ENCODE measurements around the gene PLD2.

Gene PLD2, protein sequence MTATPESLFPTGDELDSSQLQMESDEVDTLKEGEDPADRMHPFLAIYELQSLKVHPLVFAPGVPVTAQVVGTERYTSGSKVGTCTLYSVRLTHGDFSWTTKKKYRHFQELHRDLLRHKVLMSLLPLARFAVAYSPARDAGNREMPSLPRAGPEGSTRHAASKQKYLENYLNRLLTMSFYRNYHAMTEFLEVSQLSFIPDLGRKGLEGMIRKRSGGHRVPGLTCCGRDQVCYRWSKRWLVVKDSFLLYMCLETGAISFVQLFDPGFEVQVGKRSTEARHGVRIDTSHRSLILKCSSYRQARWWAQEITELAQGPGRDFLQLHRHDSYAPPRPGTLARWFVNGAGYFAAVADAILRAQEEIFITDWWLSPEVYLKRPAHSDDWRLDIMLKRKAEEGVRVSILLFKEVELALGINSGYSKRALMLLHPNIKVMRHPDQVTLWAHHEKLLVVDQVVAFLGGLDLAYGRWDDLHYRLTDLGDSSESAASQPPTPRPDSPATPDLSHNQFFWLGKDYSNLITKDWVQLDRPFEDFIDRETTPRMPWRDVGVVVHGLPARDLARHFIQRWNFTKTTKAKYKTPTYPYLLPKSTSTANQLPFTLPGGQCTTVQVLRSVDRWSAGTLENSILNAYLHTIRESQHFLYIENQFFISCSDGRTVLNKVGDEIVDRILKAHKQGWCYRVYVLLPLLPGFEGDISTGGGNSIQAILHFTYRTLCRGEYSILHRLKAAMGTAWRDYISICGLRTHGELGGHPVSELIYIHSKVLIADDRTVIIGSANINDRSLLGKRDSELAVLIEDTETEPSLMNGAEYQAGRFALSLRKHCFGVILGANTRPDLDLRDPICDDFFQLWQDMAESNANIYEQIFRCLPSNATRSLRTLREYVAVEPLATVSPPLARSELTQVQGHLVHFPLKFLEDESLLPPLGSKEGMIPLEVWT

DNA sequence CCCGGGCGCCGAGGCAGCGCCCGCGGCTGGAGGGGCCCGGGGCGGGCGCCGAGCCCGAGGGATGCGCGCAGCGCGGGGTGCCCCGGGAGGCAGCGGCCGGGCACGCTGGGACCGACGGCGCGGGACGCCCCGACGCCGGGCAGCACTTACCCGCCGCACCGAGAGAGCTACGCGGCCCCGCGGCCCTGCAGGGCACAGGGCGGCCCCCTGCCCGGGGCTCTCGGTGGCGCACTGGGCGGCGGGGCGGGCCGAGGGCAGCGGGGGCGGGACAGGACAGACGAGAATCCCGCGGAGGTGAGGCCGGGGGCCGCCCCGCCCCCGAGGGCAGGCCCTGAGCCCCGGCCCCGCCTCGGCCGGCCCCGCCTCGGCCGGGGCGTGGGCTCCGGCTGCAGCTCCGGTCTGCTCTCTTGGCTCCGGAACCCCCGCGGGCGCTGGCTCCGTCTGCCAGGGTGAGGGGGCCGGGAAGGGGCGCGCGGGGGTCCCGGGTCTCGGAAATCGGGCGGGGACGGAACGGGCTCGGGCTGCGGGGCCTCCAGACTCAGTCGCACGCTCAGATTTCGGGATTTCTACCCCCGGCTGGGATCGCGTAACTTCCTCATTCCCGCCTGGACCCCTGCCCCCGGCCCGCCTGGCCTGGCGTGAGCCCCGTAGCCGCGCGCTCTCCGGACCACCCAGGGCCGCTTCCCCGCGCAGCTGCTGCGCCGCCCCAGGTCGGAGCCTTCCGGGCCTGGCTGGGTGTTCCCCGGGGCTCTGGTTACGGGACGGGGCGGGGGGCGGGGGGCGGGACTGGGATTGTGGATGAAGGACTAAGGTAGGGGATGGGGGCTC, at the start of gene PLD2:
TSS of gene PLD2 (plus strand) at position 376 of the 828 bp plus-strand sequence. CDS start 621 bp downstream, outside the sequence.
- DNase-seq = peak; percentile 45

DNA sequence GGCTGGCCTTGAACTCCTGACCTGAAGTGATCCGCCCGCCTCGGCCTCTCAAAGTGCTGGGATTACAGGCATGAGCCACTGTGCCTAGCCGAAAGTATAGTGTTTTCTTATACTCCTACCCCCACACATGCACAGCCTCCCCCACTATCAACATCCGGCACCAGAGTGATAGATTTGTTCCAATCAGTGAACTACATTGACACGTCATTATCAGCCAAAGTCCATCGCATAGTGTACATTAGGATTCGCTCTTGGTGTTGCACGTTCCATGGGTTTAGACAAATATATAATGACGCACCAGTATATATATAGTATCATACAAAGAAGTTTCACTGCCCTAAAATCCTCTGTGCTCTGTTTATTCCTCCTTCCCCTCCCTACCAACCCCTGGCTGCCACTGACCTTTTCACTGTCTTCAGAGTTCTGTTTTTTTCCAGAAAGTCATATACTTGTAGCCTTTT, 47.1 kb upstream of the PLD2 start:
- DNase-seq = no peak

DNA sequence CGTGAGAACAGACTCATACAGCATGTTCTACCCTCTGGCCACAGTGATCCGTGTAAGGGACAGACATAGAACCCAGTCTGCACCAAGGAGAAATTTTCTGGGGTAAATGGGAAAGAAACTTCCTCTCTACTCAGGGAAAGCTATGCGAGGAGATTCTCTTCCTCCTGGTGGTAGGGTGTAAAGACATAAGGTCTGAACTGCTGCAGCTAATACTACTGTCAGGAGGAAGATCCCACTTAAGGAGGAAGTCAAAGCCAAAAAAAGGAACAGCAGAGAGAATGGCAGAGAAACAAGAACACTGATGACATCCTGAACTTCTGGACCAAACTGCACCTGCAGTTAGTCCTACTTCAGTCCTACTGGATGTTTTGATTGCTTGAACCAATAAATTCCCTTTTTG, 42.4 kb upstream of the PLD2 start:
- DNase-seq = no peak

DNA sequence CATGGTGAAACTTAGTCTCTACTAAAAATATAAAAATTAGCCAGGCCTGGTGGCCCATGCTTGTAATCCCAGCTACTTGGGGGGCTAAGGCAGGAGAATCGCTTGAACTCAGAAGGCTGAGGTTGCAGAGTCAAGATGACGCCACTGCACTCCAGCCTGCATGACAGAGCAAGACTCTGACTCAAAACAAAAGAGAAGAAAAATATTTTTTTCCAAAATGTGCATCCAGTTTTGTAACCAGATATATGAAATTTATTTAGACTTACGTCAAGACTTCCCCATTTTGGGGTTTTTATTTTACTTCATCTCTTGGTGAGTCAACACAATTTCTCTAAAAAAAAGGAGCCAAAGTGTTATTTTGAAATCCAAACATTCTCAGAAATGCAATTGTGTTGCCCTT, 40.8 kb upstream of the PLD2 start:
- no peak for DNase-seq

DNA sequence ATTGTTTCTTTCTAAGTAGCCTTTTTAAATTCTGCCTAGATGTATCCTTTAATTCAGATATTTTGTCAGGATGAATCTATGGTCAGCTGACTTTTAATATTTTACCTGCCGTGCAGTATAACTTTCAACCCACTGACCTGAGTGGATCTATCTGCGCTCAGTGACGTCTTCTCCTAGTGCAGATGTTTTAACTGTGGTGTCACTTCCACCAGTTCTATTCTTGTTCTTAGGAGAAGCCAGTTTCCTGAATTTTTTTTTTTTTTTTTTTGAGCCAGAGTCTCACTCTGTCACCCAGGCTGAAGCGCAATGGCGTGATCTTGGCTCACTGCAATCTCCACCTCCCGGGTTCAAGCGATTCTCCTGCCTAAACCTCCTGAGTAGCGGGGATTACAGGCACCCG, 40.2 kb upstream of the PLD2 start:
- no peak for DNase-seq

DNA sequence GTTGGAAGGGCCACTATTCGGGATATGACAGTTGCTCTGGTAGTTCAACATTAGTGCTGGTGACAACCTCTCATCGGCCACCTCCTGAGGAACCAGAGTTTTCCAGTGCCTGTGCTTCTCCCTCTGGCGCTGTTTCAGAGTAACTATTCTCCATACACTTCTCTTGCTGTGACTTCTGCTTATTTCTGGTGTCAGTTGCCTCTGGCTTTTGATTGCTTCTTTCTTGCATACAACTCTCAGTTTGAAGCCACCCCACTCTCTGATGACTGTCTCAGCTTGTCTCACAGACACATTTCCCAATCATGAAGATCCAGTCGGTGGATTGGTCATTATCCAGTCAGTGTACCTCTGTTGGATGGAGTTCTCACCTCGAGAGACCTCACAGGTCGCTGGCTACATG, 38.7 kb upstream of the PLD2 start:
- DNase-seq = no peak

DNA sequence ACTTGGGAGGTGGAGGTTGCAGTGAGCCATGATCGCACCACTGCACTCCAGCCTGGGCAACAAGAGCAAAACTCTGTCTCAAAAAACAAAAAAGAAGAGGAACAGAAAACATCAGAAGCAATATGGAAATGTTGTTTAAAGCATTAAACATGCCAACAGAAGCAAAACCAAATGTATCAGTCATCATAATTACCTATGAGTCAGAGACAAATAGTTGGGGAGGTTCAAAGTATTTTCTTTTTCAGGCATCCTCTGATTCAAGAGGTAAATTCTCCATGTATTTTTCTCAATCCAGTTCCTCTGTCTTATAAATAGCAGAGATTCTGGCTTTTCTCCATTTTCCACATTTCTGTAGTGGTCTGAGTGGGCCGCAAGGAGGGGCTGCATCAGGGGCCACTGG, 37.3 kb upstream of the PLD2 start:
- DNase-seq = no peak

DNA sequence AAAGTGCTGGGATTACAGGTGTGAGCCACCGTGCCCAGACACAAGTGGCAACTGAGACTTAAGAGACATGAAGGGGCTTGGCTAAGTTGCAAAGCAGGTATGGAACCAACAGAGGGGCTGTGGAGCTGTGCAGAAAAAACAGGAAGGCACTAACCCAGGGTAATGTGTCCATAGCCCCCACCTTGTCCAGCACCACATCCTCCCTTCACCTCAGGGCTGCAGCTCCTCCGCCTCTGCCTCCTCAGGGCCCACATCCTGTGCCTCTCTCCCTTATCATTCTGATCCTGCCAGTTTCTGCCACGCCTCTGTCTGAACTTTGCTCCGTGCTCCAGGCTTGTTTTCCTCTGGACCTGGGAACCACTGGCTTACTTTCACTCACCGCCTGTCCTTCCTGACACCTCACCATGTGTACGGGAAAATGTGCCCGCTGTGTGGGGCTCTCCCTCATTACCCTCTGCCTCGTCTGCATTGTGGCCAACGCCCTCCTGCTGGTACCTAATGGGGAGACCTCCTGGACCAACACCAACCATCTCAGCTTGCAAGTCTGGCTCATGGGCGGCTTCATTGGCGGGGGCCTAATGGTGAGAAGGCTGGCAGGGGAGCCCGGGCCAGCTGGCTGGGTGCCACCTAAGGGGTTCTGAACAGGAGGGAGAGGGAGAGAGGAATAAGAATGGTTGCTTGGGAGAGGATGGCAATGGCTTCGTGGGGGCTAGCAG, 35.3 kb upstream of the PLD2 start, which contains the start of gene TM4SF5:
TSS of gene TM4SF5 (plus strand) at position 368 of the 716 bp plus-strand sequence. CDS start at position 405, 37 bp downstream.
- no peak for DNase-seq

DNA sequence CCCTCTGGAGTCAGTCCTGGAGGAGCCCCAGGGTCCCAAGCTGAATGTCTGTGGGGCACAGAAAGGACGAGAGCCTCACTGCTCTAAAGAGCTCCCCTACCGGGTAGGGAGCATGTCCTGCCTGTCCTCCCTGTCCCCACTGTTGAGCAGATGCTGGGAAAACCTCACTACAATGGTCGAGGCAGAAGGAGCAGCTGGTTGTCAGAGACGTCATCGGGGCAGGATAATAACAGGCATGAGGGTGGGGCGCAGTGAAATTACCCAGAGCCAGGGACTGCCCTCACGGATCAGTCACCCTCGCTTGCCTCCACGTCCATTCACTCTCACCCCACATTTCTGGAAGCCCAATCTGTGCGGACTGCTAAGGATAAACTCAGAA, 34.7 kb upstream of the PLD2 start:
- no peak for DNase-seq

DNA sequence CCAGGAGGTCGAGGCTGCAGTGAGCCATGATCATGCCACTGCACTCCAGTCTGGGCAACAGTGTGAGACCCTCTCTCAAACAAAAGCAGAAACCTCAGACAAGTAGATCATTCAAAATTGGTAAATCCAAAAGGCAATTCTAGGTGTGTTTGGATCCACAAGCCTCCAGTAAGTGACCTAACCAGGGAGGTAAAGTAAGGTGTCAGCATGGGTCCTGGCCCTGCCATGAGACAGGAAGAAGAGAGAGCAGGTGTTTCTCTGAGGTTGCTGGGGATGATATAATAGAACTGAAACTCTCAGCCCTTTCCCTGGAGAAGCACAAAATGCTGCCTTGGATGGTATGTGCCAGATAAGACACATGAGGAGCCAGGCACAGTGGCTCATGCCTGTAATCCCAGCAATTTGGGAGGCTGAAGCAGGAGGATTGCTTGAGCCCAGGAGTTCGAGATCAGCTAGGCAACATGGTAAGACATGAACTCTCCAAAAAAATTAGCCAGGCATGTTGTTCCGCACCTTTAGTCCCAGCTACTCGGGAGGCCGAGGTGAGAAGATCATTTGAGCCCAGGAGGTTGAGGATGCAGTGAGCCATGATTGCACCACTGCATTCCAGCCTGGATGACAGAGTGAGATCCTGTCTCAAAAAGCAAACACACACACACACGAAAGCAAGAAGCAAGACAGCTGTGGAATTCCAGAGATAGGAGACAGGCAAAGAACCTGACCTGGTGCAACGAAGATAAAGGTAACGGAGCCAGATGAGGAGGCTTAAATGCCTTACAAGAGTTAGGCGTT, 28.8 kb upstream of the PLD2 start:
- DNase-seq = no peak

DNA sequence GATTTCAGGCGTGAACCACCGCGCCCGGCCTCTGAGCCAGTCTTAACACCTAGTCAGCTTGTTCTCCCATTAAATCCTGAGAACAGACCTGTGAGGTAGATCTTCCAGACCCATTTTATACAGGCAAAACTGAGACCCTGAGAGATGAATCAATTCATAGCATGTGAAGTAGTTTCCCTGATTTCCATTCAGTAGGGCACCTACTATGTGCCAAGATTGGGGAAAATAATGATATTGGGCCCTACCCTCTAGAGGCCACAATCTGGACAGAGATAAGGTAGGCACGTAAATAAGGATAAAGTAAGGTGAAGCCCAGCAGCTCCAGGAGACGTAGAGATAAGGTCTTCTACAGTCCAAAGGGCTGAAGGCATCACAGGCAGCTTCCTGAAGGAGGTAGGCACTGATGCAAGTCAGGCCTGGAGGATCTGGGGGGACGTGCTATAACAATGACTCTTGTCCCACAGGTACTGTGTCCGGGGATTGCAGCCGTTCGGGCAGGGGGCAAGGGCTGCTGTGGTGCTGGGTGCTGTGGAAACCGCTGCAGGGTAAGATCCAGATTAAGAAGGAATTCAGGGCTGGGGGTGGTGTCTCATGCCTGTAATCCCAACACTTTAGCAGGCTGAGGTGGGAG, 26.5 kb upstream of the PLD2 start:
- DNase-seq = no peak

DNA sequence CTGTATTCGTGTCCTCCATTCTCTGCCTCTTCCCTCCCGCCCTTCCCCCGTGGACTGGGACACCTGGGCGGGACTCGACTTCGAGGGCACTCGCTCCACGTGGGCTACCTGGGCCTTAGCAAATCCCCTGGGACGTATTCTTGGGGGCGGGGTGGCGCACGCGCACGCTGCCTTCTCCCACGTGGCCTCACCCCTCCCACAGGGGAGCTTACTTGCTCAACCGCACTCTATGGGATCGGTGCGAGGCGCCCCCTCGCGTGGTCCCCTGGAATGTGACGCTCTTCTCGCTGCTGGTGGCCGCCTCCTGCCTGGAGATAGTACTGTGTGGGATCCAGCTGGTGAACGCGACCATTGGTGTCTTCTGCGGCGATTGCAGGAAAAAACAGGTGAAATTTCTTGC, 24.3 kb upstream of the PLD2 start:
- DNase-seq = no peak

DNA sequence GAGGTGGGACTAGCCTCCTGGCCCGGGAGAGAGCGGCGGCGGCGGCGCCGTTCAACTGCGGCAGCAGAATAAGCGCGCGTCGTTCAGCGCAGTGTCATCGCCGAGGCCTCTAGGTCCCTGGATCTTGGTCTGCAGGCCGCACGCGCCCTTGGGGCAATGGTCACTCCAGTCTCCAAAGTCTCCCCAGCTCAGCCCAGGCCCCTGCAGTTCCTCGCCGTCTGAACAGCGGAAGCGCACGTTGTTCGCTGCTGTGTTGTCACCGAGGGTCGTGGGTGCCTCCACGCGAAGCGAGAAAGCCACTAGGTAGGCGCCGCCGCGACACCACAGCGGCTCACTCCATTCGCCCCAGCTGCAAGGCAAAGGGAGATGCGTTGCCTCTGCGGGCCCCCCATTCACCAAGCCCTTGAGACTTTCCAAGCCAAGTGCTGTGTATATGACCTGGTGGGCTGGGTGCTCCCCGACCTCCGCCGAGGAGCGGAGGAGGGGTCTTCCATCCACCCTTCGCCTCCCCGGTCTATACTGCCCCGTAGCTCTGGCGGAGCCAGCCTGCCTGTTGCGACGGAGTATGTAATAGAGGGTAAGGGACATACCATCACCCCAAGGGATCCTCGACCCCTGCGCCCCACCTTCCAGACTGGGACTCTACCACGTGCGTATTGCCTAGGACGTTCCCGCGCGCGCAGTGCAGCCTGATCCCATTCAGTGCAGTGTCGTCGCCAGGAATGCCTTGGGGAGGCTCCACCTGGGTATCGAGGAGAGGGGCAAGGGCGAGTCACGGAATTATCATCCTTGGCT, 21.4 kb upstream of the PLD2 start:
- DNase-seq = no peak

DNA sequence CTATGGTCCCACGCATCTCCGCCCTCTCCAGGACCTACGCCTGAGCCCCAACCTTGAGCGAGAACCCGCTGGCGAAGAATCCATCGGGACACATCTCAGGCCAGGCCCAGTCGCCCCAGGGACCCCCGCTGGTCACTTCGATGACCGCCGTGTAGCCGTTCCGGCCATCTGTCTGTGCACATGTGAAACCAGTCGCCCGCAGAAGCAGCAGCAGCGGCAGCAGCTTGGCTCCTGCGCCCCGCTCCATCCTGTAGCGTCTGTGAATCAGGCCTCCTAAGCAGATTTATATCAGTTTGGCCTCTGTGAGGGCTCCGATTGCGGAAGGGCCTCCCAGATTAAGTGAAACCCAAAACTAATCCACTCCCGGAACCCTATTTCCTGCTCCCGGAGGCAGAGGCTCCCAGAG, 20.8 kb upstream of the PLD2 start, which contains the start of gene VMO1:
TSS of gene VMO1 (minus strand) at position 259 of the 406 bp plus-strand sequence. CDS start at position 247, 12 bp downstream.
- no peak for DNase-seq

DNA sequence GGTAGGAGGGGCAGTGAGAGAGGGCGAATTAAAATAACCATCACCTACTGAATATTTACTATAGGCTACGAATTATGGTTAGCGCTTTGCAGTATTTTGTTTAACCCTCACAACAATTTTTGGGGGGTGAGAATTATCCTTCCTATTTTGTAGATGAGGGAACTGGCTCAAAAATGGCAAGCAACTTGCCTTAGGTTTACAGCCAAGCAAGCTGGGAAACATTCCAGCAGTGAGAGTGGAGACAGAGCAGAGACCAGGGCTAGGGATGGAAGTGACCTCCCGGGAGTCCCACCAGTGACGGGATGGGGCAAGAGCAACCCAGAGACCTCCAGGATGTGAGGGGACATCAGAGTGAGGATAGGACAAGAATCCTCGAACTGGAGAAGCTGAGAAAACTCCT, 20.4 kb upstream of the PLD2 start:
- DNase-seq = no peak

DNA sequence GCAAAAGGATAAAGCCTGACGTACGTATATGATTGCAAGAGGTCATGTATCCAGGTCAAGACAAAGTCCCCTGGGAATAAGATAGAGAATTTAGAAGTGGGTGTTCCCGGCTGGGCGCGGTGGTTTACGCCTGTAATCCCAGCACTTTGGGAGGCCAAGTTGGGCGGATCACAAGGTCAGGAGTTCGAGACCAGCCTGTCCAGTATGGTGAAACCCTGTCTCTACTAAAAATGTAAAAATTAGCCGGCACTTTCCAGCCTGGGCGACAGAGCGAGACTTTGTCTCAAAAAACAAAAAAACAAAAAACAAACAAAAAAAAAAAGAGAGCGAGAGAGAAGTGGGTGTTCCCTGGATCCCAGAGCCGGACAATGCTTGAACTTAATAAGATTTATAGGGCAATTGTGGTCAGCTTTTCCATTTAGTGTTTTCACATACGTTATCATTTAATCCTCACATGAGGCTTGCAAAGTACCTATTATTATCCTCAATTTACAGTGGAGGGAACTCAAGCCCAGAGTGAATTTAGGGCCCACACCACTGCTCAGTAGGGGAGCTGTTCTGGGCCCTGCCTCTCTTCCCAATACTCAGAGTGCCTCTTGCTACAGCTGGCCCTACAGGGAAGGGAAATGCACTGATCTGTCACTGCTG, 18.7 kb upstream of the PLD2 start:
- DNase-seq = no peak

DNA sequence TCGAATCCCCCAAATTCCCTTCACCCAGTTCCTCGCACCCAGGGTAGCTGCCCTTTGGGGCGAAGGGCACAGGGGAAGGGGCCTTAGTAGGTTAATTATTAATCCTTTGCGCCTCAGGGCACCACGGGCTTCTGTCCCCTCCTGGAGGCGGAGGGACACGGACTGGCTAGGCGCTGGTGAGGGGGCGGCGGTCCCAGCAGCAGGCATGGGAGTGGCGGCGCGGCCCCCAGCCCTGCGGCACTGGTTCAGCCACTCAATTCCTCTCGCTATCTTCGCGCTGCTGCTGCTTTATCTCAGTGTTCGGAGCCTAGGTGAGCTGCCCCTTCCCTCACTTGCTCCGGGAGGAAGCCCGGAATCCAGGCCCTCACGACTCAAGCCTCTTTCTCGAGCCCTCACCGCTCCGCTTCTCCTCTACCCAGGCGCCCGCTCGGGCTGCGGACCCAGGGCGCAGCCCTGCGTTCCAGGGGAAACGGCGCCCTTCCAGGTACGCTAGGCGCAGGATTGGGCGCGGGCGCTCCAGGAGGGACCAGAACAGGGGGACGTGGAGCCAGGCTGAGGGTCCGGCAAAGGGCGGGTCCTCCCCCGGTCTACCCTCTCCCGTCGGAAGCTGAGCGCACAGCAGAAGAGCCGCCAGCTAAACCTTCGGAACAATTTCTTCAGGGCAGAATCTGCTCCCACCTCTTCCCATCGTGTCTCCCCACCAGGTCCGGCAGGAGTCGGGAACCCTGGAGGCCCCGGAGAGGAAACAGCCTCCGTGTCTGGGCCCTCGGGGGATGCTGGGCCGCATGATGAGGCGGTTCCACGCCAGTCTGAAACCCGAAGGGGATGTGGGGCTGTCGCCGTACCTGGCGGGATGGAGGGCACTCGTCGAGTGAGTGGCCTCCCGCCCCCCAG, 17.9 kb upstream of the PLD2 start, which contains the start of gene GLTPD2:
TSS of gene GLTPD2 (plus strand) at position 158 of the 894 bp plus-strand sequence. CDS start at position 206, 48 bp downstream.
- no peak for DNase-seq

DNA sequence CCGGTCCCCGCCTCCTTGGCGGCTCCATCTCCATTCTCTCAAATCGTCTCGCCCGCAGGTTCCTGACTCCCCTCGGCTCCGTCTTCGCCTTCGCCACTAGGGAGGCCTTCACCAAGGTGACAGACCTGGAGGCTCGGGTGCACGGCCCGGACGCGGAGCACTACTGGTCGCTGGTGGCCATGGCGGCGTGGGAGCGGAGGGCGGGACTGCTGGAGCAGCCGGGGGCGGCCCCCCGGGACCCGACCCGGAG, 17.3 kb upstream of the PLD2 start:
- DNase-seq = no peak

Measured in NCI-H2107 (cell line).